HepG2 (cell line): ENCODE data around the gene NDUFV1. TPM values are rescaled to one million over a fixed set of nuclear protein-coding genes. Genes with fewer than 3 reads are reported as not detected.

Source experiments
- ARID4A ChIP-seq: sonication (generic); formaldehyde crosslinking; IDR thresholded peaks from 2 replicates; pipeline ENCODE4 v1.5.0; 2020; ENCODE audit warnings: mild to moderate bottlenecking, missing genetic modification reagents, borderline replicate concordance
- ATF7-NPFF ChIP-seq: sonication (generic); formaldehyde crosslinking; IDR thresholded peaks from 2 replicates; pipeline ENCODE4 v1.8.1; 2023; ENCODE audit warnings: mild to moderate bottlenecking, low read depth, missing genetic modification reagents, moderate library complexity
- ETV6 ChIP-seq: sonication (generic); formaldehyde crosslinking; conservative IDR thresholded peaks from 2 replicates; pipeline ENCODE4 v1.4.0; 2020; ENCODE audit warnings: missing genetic modification reagents
- GMEB2 ChIP-seq: IDR thresholded peaks from 2 replicates; pipeline ENCODE4 v1.6.1; 2016; ENCODE audit warnings: missing biosample characterization, missing genetic modification reagents, low read depth
- GZF1 ChIP-seq: sonication (generic); formaldehyde crosslinking; IDR thresholded peaks from 2 replicates; pipeline ENCODE4 v1.5.1; 2020; ENCODE audit warnings: mild to moderate bottlenecking, missing genetic modification reagents
- PBX3 ChIP-seq: sonication (generic); formaldehyde crosslinking; IDR thresholded peaks from 2 replicates; pipeline ENCODE4 v1.8.1; 2023; ENCODE audit warnings: missing genetic modification reagents, inconsistent platforms, borderline replicate concordance
- RAD21 ChIP-seq: fragments of 450-650 bp; formaldehyde crosslinking; IDR thresholded peaks from 2 replicates; pipeline ENCODE4 v1.5.0; 2020; ENCODE audit warnings: mild to moderate bottlenecking
- SMC3 ChIP-seq: IDR thresholded peaks from 2 replicates; pipeline ENCODE4 v1.6.1; 2011; ENCODE audit warnings: low read length, improper control_type of control experiment
- ZBTB2 ChIP-seq: sonication (generic); formaldehyde crosslinking; IDR thresholded peaks from 2 replicates; pipeline ENCODE4 v1.8.0; 2022; ENCODE audit warnings: low read depth, missing genetic modification reagents
- ZNF382 ChIP-seq: sonication (generic); formaldehyde crosslinking; IDR thresholded peaks from 2 replicates; pipeline ENCODE4 v1.5.0; 2020; ENCODE audit warnings: missing genetic modification reagents, mild to moderate bottlenecking, borderline replicate concordance
- ZNF501 ChIP-seq: sonication (generic); formaldehyde crosslinking; IDR thresholded peaks from 2 replicates; pipeline ENCODE4 v1.5.1; 2020; ENCODE audit warnings: mild to moderate bottlenecking, moderate library complexity, missing genetic modification reagents
- ZNF512B ChIP-seq: sonication (generic); formaldehyde crosslinking; IDR thresholded peaks from 2 replicates; pipeline ENCODE4 v1.5.1; 2020; ENCODE audit warnings: missing genetic modification reagents, mild to moderate bottlenecking, borderline replicate concordance
- ZNF572 ChIP-seq: sonication (generic); formaldehyde crosslinking; IDR thresholded peaks from 2 replicates; pipeline ENCODE4 v1.5.1; 2020; ENCODE audit warnings: mild to moderate bottlenecking, missing genetic modification reagents
- ZNF768 ChIP-seq: sonication (generic); formaldehyde crosslinking; IDR thresholded peaks from 2 replicates; pipeline ENCODE4 v1.4.0; 2020; ENCODE audit warnings: missing genetic modification reagents
- polyA plus RNA-seq, 8 experiments: library from polyadenylated mRNA; depleted of rRNA in 3 of 8; stranded (reverse) in 7 of 8; unstranded in 1 of 8; fragments of >200 nt; fragmentation: Illumina TruSeq in 4 of 8; extraction: Trizol in 4 of 8; gene quantifications; 2 replicates each; pipeline versions ENCODE4 v1.2.1 to v1.2.3, GENCODE V29; 2011 to 2016; ENCODE audit warnings: low read depth in 4 of 8, missing spikeins in 1 of 8, mixed read lengths in 1 of 8; ENCODE audit not compliant: insufficient read depth in 1 of 8
- total RNA-seq, 5 experiments: library from RNA; depleted of rRNA; stranded (reverse); fragments of >200 nt; fragmentation: Illumina TruSeq; extraction: Trizol; gene quantifications; 2 replicates each; pipeline ENCODE4 v1.2.3, GENCODE V29; 2016; ENCODE audit warnings: low read depth in 1 of 5

The NDUFV1 gene
- total and polyA plus RNA-seq, 2 of the 13 experiments (the other 11 are each of a cell fraction or from before 2014, with no cell fraction given) = 88.9 to 137 TPM

DNA sequence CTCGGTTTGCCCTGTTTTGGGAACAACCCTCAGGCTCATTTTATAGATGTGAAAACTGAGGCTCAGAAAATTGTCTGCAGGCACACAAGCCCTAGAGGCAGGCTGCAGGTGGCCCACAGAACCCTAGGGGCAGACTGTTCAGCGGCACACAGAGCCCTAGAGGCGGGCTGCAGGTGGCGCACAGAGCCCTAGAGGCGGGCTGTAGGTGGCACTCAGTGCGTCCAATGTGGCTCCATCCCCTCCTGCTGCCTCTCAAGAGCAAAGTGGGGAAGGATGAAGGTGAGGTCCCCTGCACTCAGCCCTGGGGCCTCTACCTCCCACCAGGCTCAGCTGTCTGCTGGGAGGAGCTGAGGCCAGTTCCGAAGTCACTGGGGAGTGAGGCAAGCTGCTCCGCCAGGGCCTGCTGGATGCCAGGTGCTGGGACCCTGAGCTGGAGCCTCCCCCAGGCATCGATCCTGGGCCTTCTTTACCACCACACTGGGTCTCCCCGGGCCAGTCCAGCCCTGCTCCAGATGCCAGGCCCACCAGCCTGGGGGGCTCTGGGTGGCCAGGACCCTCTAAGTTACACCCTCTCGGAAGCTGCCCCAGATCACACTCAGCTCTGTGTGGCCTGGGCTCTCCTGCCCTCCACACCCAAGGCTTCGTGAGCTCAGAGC, 41.5 kb downstream of the NDUFV1 start (continued):
- TF ChIP-seq ZNF512B (CRISPR knock-in tag) (no peak), GZF1 (no peak), ZBTB2 (CRISPR knock-in tag) (no peak), RAD21 (CRISPR knock-in tag) (peak; percentile 79), SMC3 (peak; percentile 42; the same call in 1 of the 2 replicates), ARID4A (0 out of 2 replicates have a peak, but pooled peaks have one; percentile 22), ATF7-NPFF (CRISPR knock-in tag) (no peak), ZNF382 (CRISPR knock-in tag) (no peak), ZNF768 (CRISPR knock-in tag) (peak; percentile 15; the same call in 1 of the 2 replicates), ZNF572 (CRISPR knock-in tag) (no peak), GMEB2 (CRISPR knock-in tag) (no peak), ETV6 (CRISPR knock-in tag) (no peak), PBX3 (CRISPR knock-in tag) (no peak), ZNF501 (CRISPR knock-in tag) (peak; percentile 52; the same call in 1 of the 2 replicates)
